NB4 (cell line): ENCODE measurements around the gene RAB6D.
"Not testable (repeated sequence)": the region's sequence is repeated elsewhere in the genome, so short reads cannot be mapped to it uniquely, and the experiment has no call there.

Experiments used
- MYC ChIP-seq: IDR thresholded peaks from 2 replicates; pipeline ENCODE4 v1.6.1; 2011; ENCODE audit warnings: low read depth, low read length
- POLR2A ChIP-seq: IDR thresholded peaks from 2 replicates; pipeline ENCODE4 v1.6.1; 2011; ENCODE audit warnings: mild to moderate bottlenecking; ENCODE audit not compliant: insufficient read length; ENCODE audit errors: extremely low read depth
- TF ChIP-seq, protein P1 (sequence below): IDR thresholded peaks from one replicate; pipeline ENCODE4 v1.5.1; 2012; ENCODE audit warnings: low read depth, low read length
- TF ChIP-seq, protein P2 (sequence below): IDR thresholded peaks from 2 replicates; pipeline ENCODE4 v1.6.1; 2011; ENCODE audit warnings: low read depth, low read length

DNA sequence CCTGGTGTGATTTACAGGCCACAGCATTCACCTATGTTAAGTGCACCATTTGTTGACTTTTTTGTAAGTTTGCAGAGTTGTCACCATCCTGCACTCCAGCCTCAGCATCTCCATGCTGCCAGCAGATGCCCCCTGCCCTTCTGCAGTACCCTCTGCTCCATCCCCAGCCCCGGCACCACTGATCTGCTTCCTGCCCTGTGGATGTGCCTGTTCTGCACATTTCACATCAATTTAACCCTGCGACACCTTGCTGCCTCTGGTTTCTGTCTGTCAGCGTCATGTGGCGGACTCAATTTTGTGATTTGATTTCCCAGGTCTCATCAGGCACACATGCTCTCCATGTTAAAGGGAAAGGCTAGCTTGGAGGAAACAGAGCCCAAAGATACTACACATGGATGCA lies 36.5 kb upstream of the RAB6D start:
- TF ChIP-seq, protein P1, sequence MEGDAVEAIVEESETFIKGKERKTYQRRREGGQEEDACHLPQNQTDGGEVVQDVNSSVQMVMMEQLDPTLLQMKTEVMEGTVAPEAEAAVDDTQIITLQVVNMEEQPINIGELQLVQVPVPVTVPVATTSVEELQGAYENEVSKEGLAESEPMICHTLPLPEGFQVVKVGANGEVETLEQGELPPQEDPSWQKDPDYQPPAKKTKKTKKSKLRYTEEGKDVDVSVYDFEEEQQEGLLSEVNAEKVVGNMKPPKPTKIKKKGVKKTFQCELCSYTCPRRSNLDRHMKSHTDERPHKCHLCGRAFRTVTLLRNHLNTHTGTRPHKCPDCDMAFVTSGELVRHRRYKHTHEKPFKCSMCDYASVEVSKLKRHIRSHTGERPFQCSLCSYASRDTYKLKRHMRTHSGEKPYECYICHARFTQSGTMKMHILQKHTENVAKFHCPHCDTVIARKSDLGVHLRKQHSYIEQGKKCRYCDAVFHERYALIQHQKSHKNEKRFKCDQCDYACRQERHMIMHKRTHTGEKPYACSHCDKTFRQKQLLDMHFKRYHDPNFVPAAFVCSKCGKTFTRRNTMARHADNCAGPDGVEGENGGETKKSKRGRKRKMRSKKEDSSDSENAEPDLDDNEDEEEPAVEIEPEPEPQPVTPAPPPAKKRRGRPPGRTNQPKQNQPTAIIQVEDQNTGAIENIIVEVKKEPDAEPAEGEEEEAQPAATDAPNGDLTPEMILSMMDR, result not testable (repeated sequence)
- TF ChIP-seq POLR2A, MYC: not testable (repeated sequence)
- TF ChIP-seq, protein P2, sequence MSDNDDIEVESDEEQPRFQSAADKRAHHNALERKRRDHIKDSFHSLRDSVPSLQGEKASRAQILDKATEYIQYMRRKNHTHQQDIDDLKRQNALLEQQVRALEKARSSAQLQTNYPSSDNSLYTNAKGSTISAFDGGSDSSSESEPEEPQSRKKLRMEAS, result not testable (repeated sequence)
